ENCODE results near the gene SMAP1.
"Not testable (repeated sequence)": the region's sequence is repeated elsewhere in the genome, so short reads cannot be mapped to it uniquely, and the experiment has no call there.

Gene SMAP1

DNA sequence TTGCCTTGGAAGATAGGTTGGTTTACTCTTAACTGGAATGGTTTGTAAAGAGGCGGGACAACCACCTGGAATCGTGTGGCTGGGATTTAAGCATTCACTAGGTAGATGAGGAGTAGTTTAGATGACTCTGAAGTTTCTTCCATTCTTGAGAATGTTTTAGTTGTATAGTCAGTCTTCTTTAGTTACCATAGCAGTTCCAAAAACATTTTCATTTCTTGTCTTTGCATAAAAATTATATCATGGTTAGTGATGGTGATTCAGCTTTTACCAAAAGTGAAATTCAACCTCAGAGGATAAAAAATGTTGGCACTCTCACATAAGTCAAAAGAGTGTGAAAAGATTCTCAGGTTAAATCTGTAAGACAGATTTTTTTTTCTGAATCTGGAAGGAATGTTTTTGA is 70.3 kb downstream of the SMAP1 start:
- Mint-ChIP-seq H3K27ac (no peak overlapping the region), H3K4me1 (ENCODE audit: low read depth) (peaks cover 5% of the 10 kb centered on the region), H3K36me3 (ENCODE audit: low read depth) (peaks cover 63% of the 10 kb centered on the region), H3K4me3 (no peak overlapping the region), H3K27me3 (no peaks in the 10 kb centered on the region), H3K9me3 (peaks cover 34% of the 10 kb centered on the region)
- intact Hi-C loops (cut with micrococcal nuclease), result no loop called here

DNA sequence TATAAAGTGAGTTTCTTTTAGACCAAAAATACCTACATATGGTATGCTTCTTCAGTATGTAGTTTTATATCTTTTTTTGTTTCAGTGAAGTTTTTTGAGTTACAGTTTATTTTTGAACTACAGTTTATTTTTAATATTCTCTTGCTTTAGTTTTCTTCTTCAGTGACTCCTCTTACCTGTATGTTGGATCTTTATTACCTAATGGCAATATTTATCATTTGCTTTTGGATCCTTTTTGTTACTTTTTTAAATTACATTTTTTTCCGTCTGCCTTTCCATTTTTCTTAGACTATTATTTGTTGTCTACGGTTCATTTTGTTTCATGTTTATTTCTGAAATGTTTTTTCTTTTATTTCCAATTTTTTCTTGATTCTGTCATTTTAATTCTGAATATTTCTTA is 71.9 kb downstream of the SMAP1 start:
- H3K4me1 Mint-ChIP-seq (ENCODE audit: low read depth), result peaks cover 5% of the 10 kb centered on the region
- H3K27me3 Mint-ChIP-seq, result no peaks in the 10 kb centered on the region
- peaks cover 52% of the 10 kb centered on the region for H3K36me3 Mint-ChIP-seq (ENCODE audit: low read depth)
- peaks cover 34% of the 10 kb centered on the region for H3K9me3 Mint-ChIP-seq
- H3K27ac Mint-ChIP-seq, result no peak overlapping the region
- H3K4me3 Mint-ChIP-seq, result no peak overlapping the region
- intact Hi-C loops (cut with micrococcal nuclease), result no loop called here

DNA sequence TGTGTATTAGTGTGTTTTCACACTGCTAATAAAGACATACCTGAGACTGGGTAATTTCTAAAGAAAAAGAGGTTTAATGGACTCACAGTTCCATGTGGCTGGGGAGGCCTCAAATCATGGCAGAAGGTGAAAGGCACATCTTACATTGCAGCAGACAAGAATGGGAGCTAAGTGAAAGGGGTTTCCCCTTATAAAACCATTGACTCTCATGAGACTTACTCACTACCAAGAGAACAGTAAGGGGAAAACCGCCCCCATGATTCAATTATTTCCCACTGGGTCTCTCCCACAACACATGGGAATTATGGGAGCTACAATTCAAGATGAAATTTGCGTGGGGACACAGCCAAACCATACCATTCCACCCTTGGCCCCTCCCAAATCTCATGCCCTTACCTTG is 73.1 kb downstream of the SMAP1 start:
- H3K4me3 Mint-ChIP-seq; H3K27ac Mint-ChIP-seq; H3K27me3 Mint-ChIP-seq; intact Hi-C loops (cut with micrococcal nuclease); H3K4me1 Mint-ChIP-seq (ENCODE audit: low read depth): not testable (repeated sequence)
- Mint-ChIP-seq H3K9me3 (peaks cover 34% of the 10 kb centered on the region), H3K36me3 (ENCODE audit: low read depth) (peaks cover 50% of the 10 kb centered on the region)

- H3K4me1 Mint-ChIP-seq (ENCODE audit: low read depth); H3K4me3 Mint-ChIP-seq; H3K27me3 Mint-ChIP-seq; intact Hi-C loops (cut with micrococcal nuclease); H3K27ac Mint-ChIP-seq: not testable (repeated sequence)
- Mint-ChIP-seq H3K36me3 (ENCODE audit: low read depth) (peaks cover 52% of the 10 kb centered on the region), H3K9me3 (peaks cover 34% of the 10 kb centered on the region)
Observed at GRCh38 chr6:70742462-70742861, 74.8 kb downstream of the SMAP1 start.

GRCh38 chr6:70753870-70754380 is 86.2 kb downstream of the SMAP1 start:
- intact Hi-C loops (cut with micrococcal nuclease), result no loop called here
- Mint-ChIP-seq H3K36me3 (ENCODE audit: low read depth) (peaks cover 14% of the 10 kb centered on the region), H3K27me3 (no peaks in the 10 kb centered on the region), H3K9me3 (no peaks in the 10 kb centered on the region), H3K4me3 (no peak overlapping the region), H3K4me1 (ENCODE audit: low read depth) (peaks cover 7% of the 10 kb centered on the region), H3K27ac (no peak overlapping the region)

DNA sequence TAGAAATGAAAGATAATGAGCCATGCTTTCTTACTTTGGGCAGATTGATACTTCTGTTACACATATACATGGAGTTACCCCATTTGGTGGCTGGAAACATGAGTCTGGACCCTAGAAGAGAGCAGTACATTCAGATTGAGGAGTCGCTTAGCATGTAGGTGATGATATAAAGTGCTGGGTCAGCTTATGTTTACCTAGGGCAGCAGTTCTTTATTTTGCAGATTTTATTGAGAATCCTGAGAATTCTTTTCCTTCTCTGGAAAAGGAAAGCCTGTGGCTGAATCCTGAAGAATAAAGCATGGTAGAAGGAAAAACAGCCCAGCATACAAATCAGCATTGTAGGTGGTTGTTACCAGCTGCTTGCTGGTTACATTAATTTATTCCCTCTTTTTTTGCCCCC is 91.2 kb downstream of the SMAP1 start:
- intact Hi-C loops (cut with micrococcal nuclease), result no loop called here
- no peak overlapping the region for H3K27ac Mint-ChIP-seq
- peaks cover 13% of the 10 kb centered on the region for H3K36me3 Mint-ChIP-seq (ENCODE audit: low read depth)
- H3K4me1 Mint-ChIP-seq (ENCODE audit: low read depth), result no peaks in the 10 kb centered on the region
- no peaks in the 10 kb centered on the region for H3K9me3 Mint-ChIP-seq
- H3K4me3 Mint-ChIP-seq, result no peak overlapping the region
- no peaks in the 10 kb centered on the region for H3K27me3 Mint-ChIP-seq

DNA sequence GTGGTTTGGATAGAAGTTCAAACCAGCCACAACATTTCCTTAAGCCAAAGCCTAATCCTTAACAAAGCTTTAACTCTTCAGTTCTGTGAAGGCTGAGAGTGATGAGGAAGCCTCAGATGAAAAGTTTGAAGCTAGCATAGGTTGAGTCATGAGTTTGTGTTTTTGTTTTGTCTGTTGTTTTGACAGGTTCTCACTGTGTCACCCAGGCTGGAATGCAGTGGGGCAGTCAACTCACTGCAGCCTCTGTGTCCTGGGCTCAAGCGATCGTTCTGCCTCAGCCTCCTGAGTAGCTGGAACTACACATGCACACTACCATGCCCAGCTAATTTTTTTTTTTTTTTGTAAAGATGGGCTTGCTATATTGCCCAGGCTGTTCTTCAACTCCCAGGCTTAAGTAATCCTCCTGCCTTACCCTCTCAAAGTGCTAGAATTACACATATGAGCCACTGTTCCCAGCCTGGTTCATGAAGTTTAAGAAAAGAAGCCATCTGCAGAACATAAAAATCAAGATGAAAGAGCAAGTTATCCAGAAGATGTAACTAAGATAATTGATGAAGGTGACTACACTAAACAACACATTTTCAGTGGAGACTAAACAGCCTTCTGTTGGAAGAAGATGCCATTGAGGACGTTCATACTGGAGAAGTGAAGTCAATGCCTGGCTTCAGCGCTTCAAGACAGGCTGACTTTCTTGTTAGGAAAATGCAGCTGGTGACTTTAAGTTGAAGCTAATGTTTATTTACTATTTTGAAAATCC is 96.2 kb downstream of the SMAP1 start:
- no peak overlapping the region for H3K27ac Mint-ChIP-seq

GRCh38 chr6:70764706-70765105 is 97.0 kb downstream of the SMAP1 start:
- Mint-ChIP-seq H3K36me3 (ENCODE audit: low read depth) (peaks cover 36% of the 10 kb centered on the region), H3K27me3 (no peaks in the 10 kb centered on the region), H3K4me3 (no peak overlapping the region), H3K27ac (no peak overlapping the region), H3K4me1 (ENCODE audit: low read depth) (no peaks in the 10 kb centered on the region), H3K9me3 (no peaks in the 10 kb centered on the region)
- intact Hi-C loops (cut with micrococcal nuclease), result no loop called here

More for the DNA sequence above, 96.2 kb downstream of the SMAP1 start:
- Mint-ChIP-seq H3K4me1 (ENCODE audit: low read depth) (no peaks in the 10 kb centered on the region), H3K27me3 (no peaks in the 10 kb centered on the region), H3K9me3 (no peaks in the 10 kb centered on the region), H3K4me3 (no peak overlapping the region), H3K36me3 (ENCODE audit: low read depth) (peaks cover 30% of the 10 kb centered on the region)
- intact Hi-C loops (cut with micrococcal nuclease), result no loop called here

DNA sequence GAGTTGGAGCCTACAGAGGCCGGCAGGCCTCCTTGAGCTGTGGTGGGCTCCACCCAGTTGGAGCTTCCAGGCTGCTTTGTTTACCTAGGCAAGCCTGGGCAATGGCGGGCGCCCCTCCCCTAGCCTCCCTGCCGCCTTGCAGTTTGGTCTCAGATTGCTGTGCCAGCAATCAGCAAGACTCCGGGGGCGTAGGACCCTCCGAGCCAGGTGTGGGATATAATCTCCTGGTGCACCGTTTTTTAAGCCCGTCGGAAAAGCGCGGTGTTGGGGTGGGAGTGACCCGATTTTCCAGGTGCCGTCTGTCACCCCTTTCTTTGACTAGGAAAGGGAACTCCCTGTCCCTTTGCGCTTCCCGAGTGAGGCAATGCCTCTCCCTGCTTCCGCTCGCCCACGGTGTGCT is 103.7 kb downstream of the SMAP1 start:
- H3K36me3 Mint-ChIP-seq (ENCODE audit: low read depth), result peaks cover 55% of the 10 kb centered on the region
- not testable (repeated sequence) for H3K27me3 Mint-ChIP-seq

DNA sequence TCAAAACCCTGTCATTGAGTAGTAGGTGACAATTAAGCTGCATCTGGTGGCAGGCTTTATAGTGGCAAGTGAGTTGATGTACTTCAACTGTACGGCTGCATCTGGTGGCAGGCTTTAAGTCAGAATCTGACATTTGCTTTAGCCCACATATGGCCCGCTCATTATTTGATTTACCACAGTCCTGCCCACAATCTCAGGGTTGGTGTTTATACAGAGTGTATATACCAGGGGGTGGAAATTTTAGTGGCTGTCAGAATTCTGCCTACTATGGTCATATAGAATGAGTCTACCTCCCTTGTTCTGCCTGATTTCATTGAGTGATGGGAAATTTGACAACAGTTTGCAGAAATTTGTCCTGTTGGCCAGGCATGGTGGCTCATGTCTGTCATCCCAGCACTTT is 112.3 kb downstream of the SMAP1 start:
- intact Hi-C loops (cut with micrococcal nuclease), result no loop called here
- Mint-ChIP-seq H3K4me3 (no peak overlapping the region), H3K27me3 (no peaks in the 10 kb centered on the region), H3K9me3 (peaks cover 65% of the 10 kb centered on the region), H3K27ac (no peak overlapping the region), H3K4me1 (ENCODE audit: low read depth) (no peaks in the 10 kb centered on the region), H3K36me3 (ENCODE audit: low read depth) (peaks cover 63% of the 10 kb centered on the region)

More for the DNA sequence above, 103.7 kb downstream of the SMAP1 start:
- H3K9me3 Mint-ChIP-seq; intact Hi-C loops (cut with micrococcal nuclease); H3K4me3 Mint-ChIP-seq; H3K27ac Mint-ChIP-seq; H3K4me1 Mint-ChIP-seq (ENCODE audit: low read depth): not testable (repeated sequence)

DNA sequence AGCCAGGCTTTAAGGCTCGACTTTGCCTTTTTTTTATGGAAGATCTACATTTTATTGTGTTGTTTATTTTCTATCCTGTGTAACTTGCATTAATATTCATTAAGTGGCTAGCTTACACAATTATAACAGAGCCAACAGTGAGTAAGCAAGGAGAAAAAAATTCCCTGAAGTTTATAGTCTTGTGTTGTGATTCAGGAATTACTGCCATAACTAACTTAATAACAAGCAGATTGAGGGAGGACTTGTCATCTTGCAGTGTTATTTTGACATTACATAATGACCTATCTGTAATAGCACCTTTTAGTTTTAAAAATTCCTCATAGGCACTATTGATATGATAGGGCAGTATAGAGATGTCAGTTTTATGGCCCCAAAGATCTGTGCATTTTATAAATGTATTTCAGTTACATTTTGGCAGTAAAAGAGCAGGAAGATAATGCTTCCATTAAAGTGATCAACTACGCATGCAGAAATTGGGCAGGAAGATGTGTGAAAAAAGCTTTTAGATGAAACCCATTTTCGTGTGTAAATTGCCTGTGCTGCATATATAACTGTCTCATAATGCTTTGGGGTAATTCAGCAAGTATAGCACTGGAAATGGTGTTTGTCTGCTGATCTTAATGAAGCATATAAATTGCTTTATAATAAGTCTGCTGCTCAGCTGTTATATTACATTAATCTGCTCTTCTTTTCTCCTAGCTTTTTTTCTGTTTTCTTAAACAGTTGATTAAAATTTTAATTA is 123.0 kb downstream of the SMAP1 start:
- H3K27me3 Mint-ChIP-seq, result no peaks in the 10 kb centered on the region
- peaks cover 21% of the 10 kb centered on the region for H3K36me3 Mint-ChIP-seq (ENCODE audit: low read depth)
- no peaks in the 10 kb centered on the region for H3K4me1 Mint-ChIP-seq (ENCODE audit: low read depth)
- H3K9me3 Mint-ChIP-seq, result peaks cover 24% of the 10 kb centered on the region
- no peak overlapping the region for H3K4me3 Mint-ChIP-seq
- intact Hi-C loops (cut with micrococcal nuclease), result no loop called here
- H3K27ac Mint-ChIP-seq, result no peak overlapping the region

GRCh38 chr6:70797625-70798024 is 129.9 kb downstream of the SMAP1 start:
- Mint-ChIP-seq H3K27ac (no peak overlapping the region), H3K9me3 (peaks cover 11% of the 10 kb centered on the region), H3K4me3 (no peak overlapping the region), H3K27me3 (no peaks in the 10 kb centered on the region), H3K36me3 (ENCODE audit: low read depth) (peaks cover 51% of the 10 kb centered on the region), H3K4me1 (ENCODE audit: low read depth) (peaks cover 6% of the 10 kb centered on the region)
- intact Hi-C loops (cut with micrococcal nuclease), result no loop called here

GRCh38 chr6:70806086-70806485 is 138.4 kb downstream of the SMAP1 start:
- H3K27ac Mint-ChIP-seq, result no peak overlapping the region
- peaks cover 27% of the 10 kb centered on the region for H3K9me3 Mint-ChIP-seq
- H3K4me3 Mint-ChIP-seq, result no peak overlapping the region
- intact Hi-C loops (cut with micrococcal nuclease), result no loop called here
- H3K27me3 Mint-ChIP-seq, result no peaks in the 10 kb centered on the region
- peaks cover 64% of the 10 kb centered on the region for H3K36me3 Mint-ChIP-seq (ENCODE audit: low read depth)
- H3K4me1 Mint-ChIP-seq (ENCODE audit: low read depth), result no peaks in the 10 kb centered on the region

DNA sequence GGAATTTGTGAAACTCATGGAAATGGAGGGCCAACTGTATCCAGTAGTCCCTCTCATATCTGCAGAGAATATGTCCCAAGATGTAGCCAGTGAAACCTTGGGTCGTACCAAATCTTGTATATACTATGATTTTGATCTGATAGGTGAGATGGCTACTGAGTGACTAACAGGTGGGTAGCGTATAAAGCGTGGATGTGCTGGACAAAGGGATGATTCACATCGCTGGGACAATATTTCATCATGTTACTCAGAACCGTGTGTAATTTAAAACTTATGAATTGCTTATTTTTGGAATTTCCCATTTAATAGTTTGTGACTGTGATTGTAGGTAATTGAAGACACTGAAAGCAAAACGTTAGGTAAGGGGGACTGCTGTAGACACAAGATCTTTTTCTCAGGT is 144.1 kb downstream of the SMAP1 start:
- no peaks in the 10 kb centered on the region for H3K27me3 Mint-ChIP-seq

More for the DNA sequence above, 144.1 kb downstream of the SMAP1 start:
- H3K4me1 Mint-ChIP-seq (ENCODE audit: low read depth), result no peaks in the 10 kb centered on the region
- peaks cover 10% of the 10 kb centered on the region for H3K36me3 Mint-ChIP-seq (ENCODE audit: low read depth)
- H3K9me3 Mint-ChIP-seq, result no peaks in the 10 kb centered on the region
- H3K4me3 Mint-ChIP-seq, result no peak overlapping the region
- H3K27ac Mint-ChIP-seq, result no peak overlapping the region
- intact Hi-C loops (cut with micrococcal nuclease), result no loop called here
